Activated CD4-positive, alpha-beta T cell treated with anti-CD3 and anti-CD28 coated beads for 24 hours (primary cell): ENCODE data around the gene ALOX5.
"Not testable (repeated sequence)": the region's sequence is repeated elsewhere in the genome, so short reads cannot be mapped to it uniquely, and the experiment has no call there.

ENCODE experiments used
- DNase-seq, 2 donors: peaks; one replicate each; pipeline ENCODE4 v3.0.0-alpha.2; 2020; ENCODE audit warnings: low read depth in 2 of 2

Gene ALOX5

GRCh38 chr10:45404770-45405120 is 30.7 kb downstream of the ALOX5 start:
- DNase-seq: no peak

- no peak for DNase-seq
Observed at GRCh38 chr10:45407542-45407941, 33.5 kb downstream of the ALOX5 start.

- DNase-seq: no peak
Observed at GRCh38 chr10:45408421-45409319, 34.7 kb downstream of the ALOX5 start.

DNA sequence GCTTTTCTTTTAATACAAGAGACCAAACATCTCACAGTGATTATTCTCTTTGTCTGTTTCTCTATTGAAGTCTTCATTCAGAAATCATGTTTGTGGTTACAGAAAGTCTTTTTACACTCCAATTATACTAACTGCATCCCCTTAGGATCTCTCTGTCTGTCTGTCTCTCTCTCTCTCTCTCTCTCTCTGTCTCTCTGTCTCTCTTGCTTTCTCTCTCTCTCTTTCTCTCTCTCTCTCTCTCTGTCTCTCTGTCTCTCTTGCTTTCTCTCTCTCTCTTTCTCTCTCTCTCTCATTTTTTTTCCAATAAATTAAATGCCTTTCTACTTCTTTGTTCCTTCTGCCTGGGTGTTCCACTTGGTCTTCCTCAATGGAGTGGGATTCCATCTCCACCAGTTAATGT is 35.3 kb downstream of the ALOX5 start:
- DNase-seq: not testable (repeated sequence)

GRCh38 chr10:45409782-45410181 is 35.8 kb downstream of the ALOX5 start:
- DNase-seq: no peak

- DNase-seq: no peak
Observed at GRCh38 chr10:45410489-45410806, 36.4 kb downstream of the ALOX5 start.

- no peak for DNase-seq
Observed at GRCh38 chr10:45410807-45411606, 37.0 kb downstream of the ALOX5 start.

DNA sequence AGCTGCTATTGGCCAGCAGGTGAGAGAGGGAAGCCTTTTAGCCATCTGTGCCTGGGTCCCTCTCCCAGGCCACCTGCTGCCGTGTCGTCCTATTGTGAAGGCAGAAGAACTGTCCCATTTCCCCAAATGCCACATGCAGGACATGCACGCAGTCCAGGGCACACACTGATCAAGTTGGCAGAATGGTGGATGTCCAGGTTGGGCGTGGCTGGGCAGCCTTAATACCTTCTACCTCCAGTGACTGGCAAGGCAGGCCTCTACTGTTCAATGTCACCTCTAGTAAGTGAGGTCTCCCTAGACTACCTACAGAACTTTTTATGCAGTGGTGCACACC is 37.6 kb downstream of the ALOX5 start:
- DNase-seq: no peak

GRCh38 chr10:45415062-45415461 is 41.0 kb downstream of the ALOX5 start:
- DNase-seq: not testable (repeated sequence)

DNA sequence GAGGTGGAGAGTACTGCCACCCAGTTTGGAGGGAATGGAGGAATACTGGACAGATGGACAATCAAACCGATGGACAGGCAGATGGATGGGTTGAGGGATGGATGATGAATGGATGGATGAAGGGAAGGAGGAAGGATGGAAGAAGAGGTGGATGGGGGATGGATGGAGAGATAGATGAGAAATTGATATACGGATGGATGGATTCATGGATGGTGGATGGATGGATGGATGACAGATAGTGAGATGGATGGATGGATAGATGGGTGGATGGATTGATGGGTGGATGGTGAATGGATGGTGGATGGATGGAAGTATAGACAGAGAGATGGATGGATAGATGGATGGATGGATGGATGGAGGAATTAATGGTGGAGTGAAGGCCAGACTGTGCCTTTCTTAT is 42.6 kb downstream of the ALOX5 start:
- no peak for DNase-seq

GRCh38 chr10:45417746-45418145 is 43.7 kb downstream of the ALOX5 start:
- no peak for DNase-seq

- DNase-seq: no peak
Observed at GRCh38 chr10:45418417-45418848, 44.4 kb downstream of the ALOX5 start.

- DNase-seq: peak in 1 of 2 donors; percentile 14
Observed at GRCh38 chr10:45418849-45419675, 45.0 kb downstream of the ALOX5 start.

GRCh38 chr10:45419676-45420025 is 45.6 kb downstream of the ALOX5 start:
- no peak for DNase-seq

DNA sequence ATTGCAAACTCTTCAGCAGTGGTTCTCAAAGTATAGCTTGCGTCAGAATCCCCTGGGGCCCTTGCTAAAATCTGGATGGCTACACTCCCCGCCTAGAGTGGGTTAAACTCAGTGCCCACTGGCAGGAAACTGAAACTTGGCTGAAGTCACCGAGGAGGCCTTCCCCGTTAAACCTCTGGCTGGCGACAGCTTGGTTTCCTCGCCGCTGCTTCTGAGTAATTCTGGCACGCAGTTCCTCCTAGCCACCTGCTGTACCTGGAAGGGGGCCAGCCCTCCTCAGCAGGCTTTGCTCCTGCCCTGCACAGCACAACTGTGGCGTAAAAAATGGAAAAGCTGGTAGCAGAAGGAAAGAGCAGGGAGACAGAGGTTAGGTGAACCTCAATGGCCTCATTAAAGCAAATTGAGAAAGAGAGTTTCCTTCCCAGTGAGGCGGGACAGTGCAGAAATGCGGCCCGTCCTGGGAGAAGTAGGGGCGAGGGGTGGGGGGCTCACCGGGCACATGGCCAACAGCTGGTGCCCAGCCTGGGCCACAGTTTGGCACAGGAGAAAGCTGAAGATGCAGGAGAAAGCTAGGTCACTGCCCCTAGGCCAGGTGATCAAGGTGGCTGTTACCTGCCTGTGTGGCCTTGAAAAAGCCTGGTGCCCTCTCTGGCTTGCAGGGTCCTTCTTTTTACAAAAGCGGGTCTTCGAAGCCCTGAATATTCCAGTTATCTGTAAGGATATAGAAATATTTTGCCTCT is 46.6 kb downstream of the ALOX5 start:
- peak in 1 of 2 donors; percentile 18 for DNase-seq

GRCh38 chr10:45421221-45422097 is 47.4 kb downstream of the ALOX5 start:
- no peak for DNase-seq

GRCh38 chr10:45422207-45422865 is 48.3 kb downstream of the ALOX5 start:
- DNase-seq: no peak

DNA sequence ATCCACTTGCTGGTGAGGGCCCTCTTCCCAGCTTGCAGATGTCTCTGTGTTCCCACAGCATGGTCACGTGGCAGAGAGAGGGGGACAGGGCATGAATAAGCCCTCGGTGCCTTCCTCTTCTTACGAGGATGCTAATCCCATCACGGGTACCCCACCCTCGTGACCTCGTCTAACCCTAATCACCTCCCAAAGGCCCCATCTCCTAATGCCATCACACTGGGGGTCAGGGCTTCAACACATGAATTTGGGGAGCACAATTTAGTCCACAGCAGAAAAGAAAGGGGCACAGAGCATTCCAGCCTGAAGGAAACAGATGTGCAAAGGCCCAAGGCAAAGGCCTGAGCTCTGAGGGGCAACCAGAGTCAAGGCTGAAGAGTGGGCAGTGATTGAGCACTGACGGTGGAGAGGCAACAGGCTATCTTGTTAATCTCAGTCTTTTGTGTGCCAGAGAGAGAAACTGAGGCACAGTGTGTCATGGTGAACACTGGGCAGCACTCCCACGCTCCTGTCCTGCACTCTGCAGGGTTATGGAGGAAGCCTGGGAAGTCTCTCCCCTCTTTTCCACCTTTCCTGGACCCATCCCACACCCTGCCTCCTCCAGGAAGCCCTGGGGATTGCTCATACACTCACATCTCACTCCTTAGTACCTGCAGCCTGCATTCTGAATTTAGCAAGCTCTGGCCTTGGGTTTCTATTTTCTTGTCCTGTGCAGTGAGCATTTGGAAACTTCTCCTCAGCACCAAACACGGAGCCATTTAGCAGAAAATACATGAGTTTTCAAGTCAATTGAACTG is 49.0 kb downstream of the ALOX5 start:
- no peak for DNase-seq

GRCh38 chr10:45423976-45424499 is 50.0 kb downstream of the ALOX5 start:
- no peak for DNase-seq
